BLaER1 treated with 17β-estradiol and CSF1 and Interleukin-3, amounts not matched to agents 10 nM and 100 nM (cell line): Measurements from ENCODE around the gene LYPD5.
"Not testable (repeated sequence)": the region's sequence is repeated elsewhere in the genome, so short reads cannot be mapped to it uniquely, and the experiment has no call there.

Experiments used
- H3K27ac ChIP-seq, 11 experiments: shearing (Covaris generic); formaldehyde crosslinking; 2 replicates each; pipeline ENCODE4 v1.8.1; 2022
- H3K27me3 ChIP-seq, 11 experiments: shearing (Covaris generic); formaldehyde crosslinking; 2 replicates each; pipeline ENCODE4 v1.8.1; 2022
- H3K36me3 ChIP-seq, 11 experiments: shearing (Covaris generic); formaldehyde crosslinking; 2 replicates each; pipeline ENCODE4 v1.8.1; 2022
- H3K4me1 ChIP-seq, 10 experiments: shearing (Covaris generic); formaldehyde crosslinking; 2 replicates each; pipeline ENCODE4 v1.8.1; 2022
- H3K4me2 ChIP-seq, 11 experiments: shearing (Covaris generic); formaldehyde crosslinking; 2 replicates each; pipeline ENCODE4 v1.8.1; 2022
- H3K4me3 ChIP-seq, 10 experiments: shearing (Covaris generic); formaldehyde crosslinking; 2 replicates each; pipeline ENCODE4 v1.8.1; 2022
- H3K9ac ChIP-seq, 11 experiments: shearing (Covaris generic); formaldehyde crosslinking; 2 replicates each; pipeline ENCODE4 v1.8.1; 2022
- H3K9me3 ChIP-seq, 11 experiments: shearing (Covaris generic); formaldehyde crosslinking; replicated peaks in 1 of 11; 2 replicates each; pipeline ENCODE4 v1.8.1; 2022
- H4K20me1 ChIP-seq, 11 experiments: shearing (Covaris generic); formaldehyde crosslinking; 2 replicates each; pipeline ENCODE4 v1.8.1; 2022
- Cebpa-rat ChIP-seq, 11 experiments: shearing (Covaris generic); IDR thresholded peaks; 2 replicates each; pipeline ENCODE4 v1.8.1; 2022

LYPD5 gene

GRCh38 chr19:43802216-43802951 is at the start of gene LYPD5:
Gene LYPD5 (minus strand): TSS chr19:43802447. CDS start chr19:43802380, 67 bp downstream.
- Histone ChIP-seq H3K4me3 (no peak within 1 kb of the TSS), H3K4me1 (peaks cover 8 to 32% (median 20%) of the 10 kb centered on the region in 10 experiments), H3K9me3 (no peaks in the 10 kb centered on the region), H3K27me3 (no peaks in the 10 kb centered on the region), H3K4me2 (no peak within 1 kb of the TSS), H3K9ac (no peak within 1 kb of the TSS), H4K20me1 (no peaks in the 10 kb centered on the region), H3K27ac (no peak within 1 kb of the TSS), H3K36me3 (no peaks in the 10 kb centered on the region)
- TF ChIP-seq Cebpa-rat (IDR thresholded peaks at IDR 0.05) = no peak

GRCh38 chr19:43848821-43849220 is 46.6 kb upstream of the LYPD5 start:
- Histone ChIP-seq H4K20me1 (no peaks in the 10 kb centered on the region), H3K9ac (no peak overlapping the region), H3K36me3 (peaks cover 63 to 97% (median 78%) of the 10 kb centered on the region in 11 experiments), H3K4me2 (no peak overlapping the region), H3K4me1 (no peaks in the 10 kb centered on the region), H3K27me3 (no peaks in the 10 kb centered on the region), H3K4me3 (peak overlapping the region in 2 of 10 experiments; percentile 20 to 40; a peak in 2 of 20 replicates), H3K9me3 (peaks cover 95 to 100% (median 98%) of the 10 kb centered on the region in 11 experiments), H3K27ac (no peak overlapping the region)
- TF ChIP-seq Cebpa-rat (IDR thresholded peaks at IDR 0.05) = no peak

- Histone ChIP-seq H3K27me3 (no peaks in the 10 kb centered on the region), H3K9ac (no peak overlapping the region), H3K4me3 (peak overlapping the region in 6 of 10 experiments; percentile 3 to 50 (median 30); a peak in 11 of 20 replicates), H3K4me2 (no peak overlapping the region), H3K27ac (no peak overlapping the region), H4K20me1 (no peaks in the 10 kb centered on the region), H3K36me3 (peaks cover 72 to 97% (median 87%) of the 10 kb centered on the region in 11 experiments), H3K4me1 (no peaks in the 10 kb centered on the region), H3K9me3 (peaks cover 95 to 100% (median 98%) of the 10 kb centered on the region in 11 experiments)
- TF ChIP-seq Cebpa-rat (IDR thresholded peaks at IDR 0.05) = no peak
Observed at GRCh38 chr19:43847884-43848283, 45.6 kb upstream of the LYPD5 start.

GRCh38 chr19:43847246-43847645 is 45.0 kb upstream of the LYPD5 start:
- Histone ChIP-seq H3K9me3 (peaks cover 95 to 100% (median 98%) of the 10 kb centered on the region in 11 experiments), H3K27ac (no peak overlapping the region), H3K27me3 (no peaks in the 10 kb centered on the region), H3K4me3 (peak overlapping the region in 8 of 10 experiments; percentile 1 to 50 (median 21); a peak in 8 of 20 replicates), H3K4me2 (no peak overlapping the region), H3K4me1 (no peaks in the 10 kb centered on the region), H3K9ac (no peak overlapping the region), H3K36me3 (peaks cover 79 to 97% (median 87%) of the 10 kb centered on the region in 11 experiments), H4K20me1 (no peaks in the 10 kb centered on the region)
- no peak for TF ChIP-seq Cebpa-rat (IDR thresholded peaks at IDR 0.05)

- no peaks in the 10 kb centered on the region for H3K4me1 ChIP-seq
- no peak for TF ChIP-seq Cebpa-rat (IDR thresholded peaks at IDR 0.05)
- no peak overlapping the region for H3K9ac ChIP-seq
- peaks cover 88 to 98% (median 94%) of the 10 kb centered on the region in 11 experiments for H3K36me3 ChIP-seq
- no peak overlapping the region for H3K4me2 ChIP-seq
- no peaks in the 10 kb centered on the region for H4K20me1 ChIP-seq
- peak overlapping the region in 6 of 10 experiments; percentile 1 to 21 (median 10); a peak in 4 of 20 replicates for H3K4me3 ChIP-seq
- H3K27ac ChIP-seq = no peak overlapping the region
- H3K9me3 ChIP-seq = peaks cover 95 to 100% (median 98%) of the 10 kb centered on the region in 11 experiments
- H3K27me3 ChIP-seq = no peaks in the 10 kb centered on the region
Observed at GRCh38 chr19:43842007-43842406, 39.8 kb upstream of the LYPD5 start.

- Histone ChIP-seq H3K4me3 (no peak overlapping the region), H3K9me3 (peaks cover 95 to 100% (median 98%) of the 10 kb centered on the region in 11 experiments), H3K9ac (no peak overlapping the region), H3K27me3 (no peaks in the 10 kb centered on the region), H3K4me1 (no peaks in the 10 kb centered on the region), H3K27ac (no peak overlapping the region), H3K36me3 (peaks cover 95 to 98% (median 97%) of the 10 kb centered on the region in 11 experiments), H3K4me2 (no peak overlapping the region), H4K20me1 (no peaks in the 10 kb centered on the region)
- no peak for TF ChIP-seq Cebpa-rat (IDR thresholded peaks at IDR 0.05)
Observed at GRCh38 chr19:43839139-43839538, 36.9 kb upstream of the LYPD5 start.

GRCh38 chr19:43826787-43827754 is 24.8 kb upstream of the LYPD5 start, which contains the start of gene ZNF283:
Gene ZNF283 (plus strand): TSS chr19:43827321. CDS start chr19:43833505, 6,184 bp downstream.
- H3K4me2 ChIP-seq = peak within 1 kb of the TSS; percentile 78 to 93 (median 89)

GRCh38 chr19:43824572-43824971 is 22.3 kb upstream of the LYPD5 start:
- H3K4me2 ChIP-seq, H4K20me1 ChIP-seq, H3K27ac ChIP-seq, H3K9ac ChIP-seq, H3K27me3 ChIP-seq, H3K4me3 ChIP-seq: not testable (repeated sequence)
- Histone ChIP-seq H3K9me3 (peaks cover 0 to 43% (median 10%) of the 10 kb centered on the region in 11 experiments; a peak in 17 of 22 replicates), H3K4me1 (peaks cover 6 to 12% (median 8%) of the 10 kb centered on the region in 10 experiments; a peak in 19 of 20 replicates), H3K36me3 (peaks cover 11 to 16% (median 14%) of the 10 kb centered on the region in 11 experiments)

More at GRCh38 chr19:43826787-43827754, 24.8 kb upstream of the LYPD5 start, which contains the start of gene ZNF283:
- H3K4me3 ChIP-seq = peak within 1 kb of the TSS; percentile 55 to 78 (median 68)
- H3K9me3 ChIP-seq = peaks cover 5 to 55% (median 22%) of the 10 kb centered on the region in 11 experiments; a peak in 18 of 22 replicates
- H3K9ac ChIP-seq = peak within 1 kb of the TSS; percentile 46 to 79 (median 74); a peak in 21 of 22 replicates
- H3K36me3 ChIP-seq = peaks cover 35 to 41% (median 39%) of the 10 kb centered on the region in 11 experiments
- no peaks in the 10 kb centered on the region for H3K27me3 ChIP-seq
- H3K27ac ChIP-seq = peak within 1 kb of the TSS in 8 of 11 experiments; percentile 30 to 71 (median 50); a peak in 11 of 22 replicates
- no peaks in the 10 kb centered on the region for H4K20me1 ChIP-seq
- TF ChIP-seq Cebpa-rat (IDR thresholded peaks at IDR 0.05) = no peak
- H3K4me1 ChIP-seq = peaks cover 6 to 12% (median 8%) of the 10 kb centered on the region in 10 experiments; a peak in 19 of 20 replicates

GRCh38 chr19:43823856-43824255 is 21.6 kb upstream of the LYPD5 start:
- peaks cover 0 to 40% (median 9%) of the 10 kb centered on the region in 11 experiments; a peak in 14 of 22 replicates for H3K9me3 ChIP-seq
- H3K4me2 ChIP-seq, H3K4me3 ChIP-seq, H3K36me3 ChIP-seq, H3K27ac ChIP-seq, H4K20me1 ChIP-seq, H3K9ac ChIP-seq, H3K27me3 ChIP-seq: not testable (repeated sequence)
- H3K4me1 ChIP-seq = peaks cover 6 to 12% (median 8%) of the 10 kb centered on the region in 10 experiments; a peak in 19 of 20 replicates
